GM23338 (cell line): ENCODE data around the gene MAMDC2.

Experiments
- CREB1 ChIP-seq: fragments of 250-450 bp; sonication (Bioruptor Pico); IDR thresholded peaks from 2 replicates; pipeline ENCODE4 v1.5.0; 2020; ENCODE audit warnings: low read depth, mild to moderate bottlenecking, moderate library complexity
- CTCF ChIP-seq, 2 experiments: fragments of 200-600 bp in 1 of 2; sonication (generic) in 1 of 2; conservative IDR thresholded peaks; 2 replicates each; pipeline versions ENCODE4 v1.5.1 to v1.6.1; 2016 to 2017; ENCODE audit warnings: antibody characterized with exemption in 2 of 2, low read depth in 2 of 2, mild to moderate bottlenecking in 2 of 2, moderate library complexity in 1 of 2
- ETS1 ChIP-seq: IDR thresholded peaks from 2 replicates; pipeline ENCODE4 v1.6.1; 2016; ENCODE audit warnings: antibody characterized with exemption
- EZH2 ChIP-seq: fragments of 200-600 bp; sonication (generic); IDR thresholded peaks from one replicate; pipeline ENCODE4 v1.8.0; 2017; ENCODE audit warnings: antibody characterized with exemption, mild to moderate bottlenecking, low read depth; ENCODE audit not compliant: unreplicated experiment
- EZH2phosphoT487 ChIP-seq: fragments of 200-600 bp; sonication (generic); IDR thresholded peaks from one replicate; pipeline ENCODE4 v1.8.1; 2018; ENCODE audit warnings: antibody characterized with exemption; ENCODE audit not compliant: unreplicated experiment
- JUNB ChIP-seq: IDR thresholded peaks from one replicate; pipeline ENCODE4 v1.6.1; 2016; ENCODE audit warnings: antibody characterized with exemption; ENCODE audit not compliant: unreplicated experiment
- NANOG ChIP-seq: IDR thresholded peaks from 2 replicates; pipeline ENCODE4 v1.6.1; 2016; ENCODE audit warnings: antibody characterized with exemption, borderline replicate concordance
- POLR2AphosphoS5 ChIP-seq: IDR thresholded peaks from 2 replicates; pipeline ENCODE4 v1.6.1; 2016; ENCODE audit warnings: antibody characterized with exemption, low read depth
- REST ChIP-seq: IDR thresholded peaks from one replicate; pipeline ENCODE4 v1.6.1; 2018; ENCODE audit warnings: antibody characterized with exemption; ENCODE audit not compliant: unreplicated experiment
- STAT1 ChIP-seq: IDR thresholded peaks from one replicate; pipeline ENCODE4 v1.6.1; 2016; ENCODE audit warnings: antibody characterized with exemption; ENCODE audit not compliant: unreplicated experiment
- ZNF462 ChIP-seq: fragments of 250-450 bp; sonication (Bioruptor Pico); IDR thresholded peaks from 2 replicates; pipeline ENCODE4 v1.5.0; 2020; ENCODE audit warnings: mild to moderate bottlenecking, moderate library complexity

- TF ChIP-seq REST (peak; percentile 80), POLR2AphosphoS5 (no peak), JUNB (no peak), CTCF (conservative IDR thresholded peaks at IDR 0.05; ENCODE audit: low read depth in 2 of 2) (no peak), STAT1 (no peak), ETS1 (no peak), EZH2 (no peak), EZH2phosphoT487 (no peak), CREB1 (CRISPR knock-in tag) (no peak), NANOG (no peak), ZNF462 (CRISPR knock-in tag) (no peak)
Observed at GRCh38 chr9:70085241-70085640, 41.6 kb downstream of the MAMDC2 start.
